ENCODE measurements around the gene DNASE1L2. TPM values are rescaled to one million over a fixed set of nuclear protein-coding genes. Genes with fewer than 3 reads are reported as not detected.

DNASE1L2 gene
- total and polyA plus RNA-seq, 2 of the 8 experiments (the other 6 are each of a cell fraction or from before 2014, with no cell fraction given), result 0.35 to 0.97 TPM

DNA sequence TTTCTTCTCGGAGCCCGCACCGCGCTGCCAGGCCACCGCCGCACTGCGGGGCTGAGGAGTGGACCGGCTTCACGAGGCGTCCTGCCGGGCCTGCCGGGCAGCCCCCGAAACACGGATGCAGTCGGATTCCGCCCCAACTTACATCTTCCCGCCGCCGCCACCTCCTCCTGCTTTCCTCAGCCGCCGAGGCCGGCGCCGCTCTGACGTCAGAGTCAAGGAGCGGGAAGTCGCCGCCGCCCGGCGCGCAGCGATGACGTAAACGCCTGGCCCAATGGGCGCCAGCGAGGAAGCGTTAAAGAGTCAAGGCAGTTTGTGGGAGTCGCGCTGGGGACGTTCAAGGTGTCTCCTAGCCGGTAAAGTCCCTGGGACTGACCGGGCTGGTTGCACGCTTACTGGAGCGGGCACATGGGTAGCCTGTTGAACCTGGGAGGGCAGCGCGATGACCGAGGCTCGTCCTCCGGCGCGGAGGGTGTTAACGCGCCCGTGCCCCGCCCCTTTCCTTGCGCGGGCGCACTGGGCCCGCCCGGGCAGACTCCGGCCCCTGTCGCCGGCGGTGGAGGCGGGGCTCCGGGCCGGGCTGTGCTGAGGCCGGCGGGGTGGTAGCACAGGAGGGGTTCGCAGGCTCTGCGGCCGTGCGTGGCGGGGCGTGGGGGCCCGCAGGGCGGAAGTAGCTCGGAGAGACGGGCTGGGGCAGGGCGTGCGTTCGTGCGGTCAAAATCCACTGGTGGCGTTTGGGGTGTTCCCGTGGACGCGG is 31.8 kb downstream of the DNASE1L2 start, which contains the start of gene RNPS1 (continued):
- TF ChIP-seq RNF2 (IDR thresholded peaks at IDR 0.05; ENCODE audit: borderline replicate concordance, low read depth, low read length, missing control alignments, poor library complexity, severe bottlenecking) (no peak), TBP (IDR thresholded peaks at IDR 0.05; ENCODE audit: low read depth, low read length) (peak; percentile 95), GTF2F1 (IDR thresholded peaks at IDR 0.05; ENCODE audit: borderline replicate concordance, low read depth, low read length) (peak; percentile 26; the same call in 1 of the 2 replicates), JUN (IDR thresholded peaks at IDR 0.05; ENCODE audit: low read depth, low read length) (no peak), RAD21 (IDR thresholded peaks at IDR 0.05 in 1 of 2, conservative IDR thresholded peaks at IDR 0.05 in 1 of 2; ENCODE audit: low read depth in 2 of 2, low read length in 2 of 2) (no peak), MAFK (IDR thresholded peaks at IDR 0.05; ENCODE audit: low read depth, low read length) (no peak), TAF1 (IDR thresholded peaks at IDR 0.05; ENCODE audit: low read depth, low read length) (peak; percentile 98), ZNF274 (IDR thresholded peaks at IDR 0.05; ENCODE audit: borderline replicate concordance, extremely low read depth, low read length) (no peak), POU5F1 (IDR thresholded peaks at IDR 0.05; ENCODE audit: low read depth, low read length) (no peak), HDAC2 (IDR thresholded peaks at IDR 0.05; ENCODE audit: borderline replicate concordance in 1 of 2, low read depth in 2 of 2, low read length in 2 of 2) (peak in 1 of 2 experiments; percentile 52; a peak in 1 of 4 replicates), SP1 (IDR thresholded peaks at IDR 0.05; ENCODE audit: low read depth, low read length) (no peak), JUND (IDR thresholded peaks at IDR 0.05; ENCODE audit: low read length) (peak; percentile 84), KDM1A (IDR thresholded peaks at IDR 0.05; ENCODE audit: borderline replicate concordance, low read length) (no peak), EP300 (IDR thresholded peaks at IDR 0.05; ENCODE audit: borderline replicate concordance in 1 of 2, low read depth in 2 of 2, low read length in 2 of 2) (no peak), KDM5A (IDR thresholded peaks at IDR 0.05; ENCODE audit: low read length) (peak; percentile 55; the same call in 1 of the 2 replicates), CHD1 (IDR thresholded peaks at IDR 0.05; ENCODE audit: low read depth, low read length) (no peak), EZH2 (IDR thresholded peaks at IDR 0.05; ENCODE audit: low read depth, low read length, severe bottlenecking) (no peak), TEAD4 (IDR thresholded peaks at IDR 0.05; ENCODE audit: low read depth, low read length) (no peak)
- TF ChIP-seq, protein P1, sequence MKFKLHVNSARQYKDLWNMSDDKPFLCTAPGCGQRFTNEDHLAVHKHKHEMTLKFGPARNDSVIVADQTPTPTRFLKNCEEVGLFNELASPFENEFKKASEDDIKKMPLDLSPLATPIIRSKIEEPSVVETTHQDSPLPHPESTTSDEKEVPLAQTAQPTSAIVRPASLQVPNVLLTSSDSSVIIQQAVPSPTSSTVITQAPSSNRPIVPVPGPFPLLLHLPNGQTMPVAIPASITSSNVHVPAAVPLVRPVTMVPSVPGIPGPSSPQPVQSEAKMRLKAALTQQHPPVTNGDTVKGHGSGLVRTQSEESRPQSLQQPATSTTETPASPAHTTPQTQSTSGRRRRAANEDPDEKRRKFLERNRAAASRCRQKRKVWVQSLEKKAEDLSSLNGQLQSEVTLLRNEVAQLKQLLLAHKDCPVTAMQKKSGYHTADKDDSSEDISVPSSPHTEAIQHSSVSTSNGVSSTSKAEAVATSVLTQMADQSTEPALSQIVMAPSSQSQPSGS (IDR thresholded peaks at IDR 0.05; ENCODE audit: low read length), result peak; percentile 78; the same call in 1 of the 2 replicates
- TF ChIP-seq, protein P2, sequence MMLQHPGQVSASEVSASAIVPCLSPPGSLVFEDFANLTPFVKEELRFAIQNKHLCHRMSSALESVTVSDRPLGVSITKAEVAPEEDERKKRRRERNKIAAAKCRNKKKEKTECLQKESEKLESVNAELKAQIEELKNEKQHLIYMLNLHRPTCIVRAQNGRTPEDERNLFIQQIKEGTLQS (IDR thresholded peaks at IDR 0.05; ENCODE audit: insufficient read depth, low read depth, low read length), result peak; percentile 95

All from H1 (cell line).